HG02759 (cell line): Measurements from ENCODE around the gene UNC79.

ENCODE experiments used
- ATAC-seq: cut with Tn5 transposase; IDR thresholded peaks from one replicate; pipeline ENCODE4 v1.9.1; 2021; ENCODE audit warnings: mild to moderate bottlenecking, moderate library complexity; ENCODE audit not compliant: unreplicated experiment

Gene UNC79

GRCh38 chr14:93544212-93544611, 113.5 kb downstream of the UNC79 start:
- no peak for ATAC-seq

- ATAC-seq: no peak
These were observed 115.9 kb downstream of the UNC79 start for GRCh38 chr14:93546642-93547041.

GRCh38 chr14:93548102-93548843, 117.5 kb downstream of the UNC79 start:
- ATAC-seq: peak; percentile 93

GRCh38 chr14:93549595-93549994, 118.9 kb downstream of the UNC79 start:
- no peak for ATAC-seq

- ATAC-seq: no peak
These were observed 134.2 kb downstream of the UNC79 start for GRCh38 chr14:93564918-93565317.

- no peak for ATAC-seq
These were observed 135.4 kb downstream of the UNC79 start for GRCh38 chr14:93566065-93566693.

GRCh38 chr14:93571275-93571674, 140.5 kb downstream of the UNC79 start:
- ATAC-seq: no peak

- ATAC-seq: no peak
These were observed 148.4 kb downstream of the UNC79 start for GRCh38 chr14:93579178-93579577.

GRCh38 chr14:93582516-93582915, 151.8 kb downstream of the UNC79 start:
- no peak for ATAC-seq

GRCh38 chr14:93587330-93587729, 156.6 kb downstream of the UNC79 start:
- no peak for ATAC-seq

- ATAC-seq: no peak
These were observed 160.8 kb downstream of the UNC79 start for GRCh38 chr14:93591506-93591905.

- no peak for ATAC-seq
These were observed 162.0 kb downstream of the UNC79 start for GRCh38 chr14:93592786-93593185.

GRCh38 chr14:93606091-93606490, 175.4 kb downstream of the UNC79 start:
- no peak for ATAC-seq

GRCh38 chr14:93619176-93619793, 188.5 kb downstream of the UNC79 start:
- ATAC-seq: no peak

GRCh38 chr14:93628048-93628447, 197.3 kb downstream of the UNC79 start:
- no peak for ATAC-seq

GRCh38 chr14:93629643-93630042, 198.9 kb downstream of the UNC79 start:
- no peak for ATAC-seq

GRCh38 chr14:93638790-93639189, 208.1 kb downstream of the UNC79 start:
- ATAC-seq: no peak

GRCh38 chr14:93643127-93643526, 212.4 kb downstream of the UNC79 start:
- no peak for ATAC-seq

GRCh38 chr14:93643676-93644075, 212.9 kb downstream of the UNC79 start:
- ATAC-seq: no peak

- no peak for ATAC-seq
These were observed 214.5 kb downstream of the UNC79 start for GRCh38 chr14:93645200-93645599.

GRCh38 chr14:93648440-93649168, 217.9 kb downstream of the UNC79 start:
- no peak for ATAC-seq
